Neutrophil (primary cell): Measurements from ENCODE around the gene FTCD.

ENCODE experiments used
- H3K27ac ChIP-seq: fragments of 200-600 bp; sonication (generic); 2 replicates; pipeline ENCODE4 v1.5.1; 2016; ENCODE audit warnings: mild to moderate bottlenecking, moderate library complexity
- H3K27me3 ChIP-seq: fragments of 200-600 bp; sonication (generic); 2 replicates; pipeline ENCODE4 v1.6.0; 2016; ENCODE audit warnings: mild to moderate bottlenecking
- H3K36me3 ChIP-seq: fragments of 200-600 bp; sonication (generic); 2 replicates; pipeline ENCODE4 v1.5.1; 2017
- H3K4me1 ChIP-seq, 2 experiments: fragments of 200-600 bp in 1 of 2; sonication (generic) in 1 of 2; 1 replicate in 1 of 2; 2 replicates in 1 of 2; pipeline versions ENCODE4 v1.5.1 to v1.6.1; 2013 to 2016; ENCODE audit warnings: low read depth in 1 of 2, low read length in 1 of 2, mild to moderate bottlenecking in 1 of 2, moderate library complexity in 1 of 2; ENCODE audit not compliant: control insufficient read depth in 1 of 2, insufficient read depth in 1 of 2
- H3K4me3 ChIP-seq, 2 experiments: fragments of 200-600 bp in 1 of 2; sonication (generic) in 1 of 2; 1 replicate in 1 of 2; 2 replicates in 1 of 2; pipeline ENCODE4 v1.5.1; 2013 to 2016; ENCODE audit warnings: low read depth in 1 of 2, low read length in 1 of 2, mild to moderate bottlenecking in 1 of 2, moderate library complexity in 1 of 2
- H3K9me3 ChIP-seq: fragments of 200-600 bp; sonication (generic); 2 replicates; pipeline ENCODE4 v1.5.1; 2016
- CTCF ChIP-seq: fragments of 200-600 bp; sonication (generic); IDR thresholded peaks from 2 replicates; pipeline ENCODE4 v1.5.1; 2016; ENCODE audit warnings: antibody characterized with exemption

Gene FTCD

GRCh38 chr21:46153247-46154154 lies 1.9 kb downstream of the FTCD start:
- H3K27me3 ChIP-seq = no peaks in the 10 kb centered on the region
- H3K9me3 ChIP-seq = no peaks in the 10 kb centered on the region
- no peak overlapping the region for H3K27ac ChIP-seq
- H3K4me1 ChIP-seq = peaks cover 0 to 4% of the 10 kb centered on the region in 2 experiments
- no peak for TF ChIP-seq CTCF
- no peak overlapping the region for H3K4me3 ChIP-seq
- H3K36me3 ChIP-seq = no peaks in the 10 kb centered on the region

- H3K9me3 ChIP-seq = no peaks in the 10 kb centered on the region
- no peaks in the 10 kb centered on the region for H3K27me3 ChIP-seq
- no peak for TF ChIP-seq CTCF
- H3K4me1 ChIP-seq = peaks cover 0 to 4% of the 10 kb centered on the region in 2 experiments
- H3K36me3 ChIP-seq = no peaks in the 10 kb centered on the region
- H3K27ac ChIP-seq = no peak overlapping the region
- no peak overlapping the region for H3K4me3 ChIP-seq
Measured at GRCh38 chr21:46152927-46153246, 2.5 kb downstream of the FTCD start.

GRCh38 chr21:46151989-46152926 lies 3.1 kb downstream of the FTCD start:
- H3K27ac ChIP-seq = no peak overlapping the region
- TF ChIP-seq CTCF = no peak
- H3K4me3 ChIP-seq = no peak overlapping the region
- no peaks in the 10 kb centered on the region for H3K9me3 ChIP-seq
- peaks cover 0 to 4% of the 10 kb centered on the region in 2 experiments for H3K4me1 ChIP-seq
- no peaks in the 10 kb centered on the region for H3K27me3 ChIP-seq
- no peaks in the 10 kb centered on the region for H3K36me3 ChIP-seq

GRCh38 chr21:46151261-46151988 lies 4.0 kb downstream of the FTCD start:
- Histone ChIP-seq H3K27me3 (no peaks in the 10 kb centered on the region), H3K27ac (no peak overlapping the region), H3K36me3 (no peaks in the 10 kb centered on the region), H3K4me3 (no peak overlapping the region), H3K9me3 (no peaks in the 10 kb centered on the region), H3K4me1 (peaks cover 0 to 4% of the 10 kb centered on the region in 2 experiments)
- no peak for TF ChIP-seq CTCF

GRCh38 chr21:46150491-46151121 lies 4.8 kb downstream of the FTCD start:
- Histone ChIP-seq H3K4me1 (peaks cover 0 to 4% of the 10 kb centered on the region in 2 experiments), H3K4me3 (no peak overlapping the region), H3K27ac (no peak overlapping the region), H3K9me3 (no peaks in the 10 kb centered on the region), H3K36me3 (no peaks in the 10 kb centered on the region), H3K27me3 (no peaks in the 10 kb centered on the region)
- no peak for TF ChIP-seq CTCF
